ENCODE results near the gene MSRB1. TPM values are rescaled to one million over a fixed set of nuclear protein-coding genes. Genes with fewer than 3 reads are reported as not detected.
A peak's percentile ranks its signal among the peaks of the same experiment; 100 is the strongest.
"Not testable (repeated sequence)": the region's sequence is repeated elsewhere in the genome, so short reads cannot be mapped to it uniquely, and the experiment has no call there.

MSRB1 gene
- polyA plus RNA-seq, 1 donor from 2014 or later, result 6.0 TPM

DNA sequence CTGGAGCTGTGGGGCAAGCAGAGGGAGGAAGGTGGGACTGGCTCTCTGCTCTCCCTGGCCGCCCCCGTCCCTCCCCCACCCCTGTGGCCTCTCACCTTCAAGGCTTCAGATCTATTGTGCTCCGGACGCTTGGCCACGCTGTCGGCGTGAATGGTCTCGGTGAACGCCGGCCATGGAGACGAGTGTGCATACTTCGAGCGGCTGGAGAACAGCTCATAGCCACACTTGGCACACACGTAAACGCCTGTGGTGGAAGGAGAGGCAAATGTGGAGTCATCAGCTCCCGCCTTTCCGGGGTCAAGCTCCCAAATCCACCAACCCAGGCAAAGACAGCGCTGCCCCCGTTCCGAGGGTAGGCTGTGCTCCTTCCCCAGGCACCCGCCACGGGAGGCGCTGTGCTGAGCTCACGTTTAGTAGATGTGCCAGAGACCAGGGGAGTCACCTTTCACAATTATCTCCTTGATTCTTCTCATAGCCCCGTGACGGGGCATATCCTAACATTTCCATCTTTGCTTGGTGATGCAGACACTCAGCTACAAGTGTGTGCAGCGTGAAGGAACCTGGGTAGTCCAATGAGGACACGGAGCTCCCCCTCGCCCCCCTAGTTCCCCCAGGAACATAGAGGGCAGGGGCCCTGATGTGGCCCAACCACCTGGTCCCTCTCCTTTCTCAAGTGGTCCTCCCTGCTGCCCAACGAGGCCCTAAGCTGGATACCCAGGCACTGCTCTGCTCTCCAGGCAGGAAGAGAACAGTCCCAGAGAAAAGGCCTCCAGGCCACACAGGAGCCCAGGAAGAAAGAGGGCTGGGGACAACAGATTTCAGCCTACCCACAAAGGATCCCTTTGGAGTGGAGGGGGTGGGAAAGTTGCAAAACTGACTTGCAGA lies 1.6 kb downstream of the MSRB1 start:
- Histone ChIP-seq H3K4me2 (ENCODE audit: low read length) (no peak overlapping the region), H3K27me3 (ENCODE audit: insufficient read depth, low read depth, low read length) (no peaks in the 10 kb centered on the region), H3K4me3 (ENCODE audit: low read length) (peak overlapping the region; percentile 86), H3F3A (ENCODE audit: insufficient read depth, low read length, poor library complexity, severe bottlenecking) (no peaks in the 10 kb centered on the region), H2AFZ (ENCODE audit: low read depth, low read length) (no peak overlapping the region), H3K9me3 (ENCODE audit: low read length) (no peaks in the 10 kb centered on the region), H4K20me1 (ENCODE audit: insufficient read depth) (no peaks in the 10 kb centered on the region), H3K27ac (ENCODE audit: low read length) (no peak overlapping the region), H3K9ac (ENCODE audit: low read length) (no peak overlapping the region), H3K79me2 (replicated peaks; ENCODE audit: insufficient read depth, low read length) (no peaks in the 10 kb centered on the region), H3K36me3 (ENCODE audit: insufficient read depth, low read length) (no peaks in the 10 kb centered on the region), H3K9me2 (ENCODE audit: insufficient read depth, low read length) (no peaks in the 10 kb centered on the region)
- no peak for TF ChIP-seq SMC3 (conservative IDR thresholded peaks at IDR 0.05; ENCODE audit: poor library complexity)

DNA sequence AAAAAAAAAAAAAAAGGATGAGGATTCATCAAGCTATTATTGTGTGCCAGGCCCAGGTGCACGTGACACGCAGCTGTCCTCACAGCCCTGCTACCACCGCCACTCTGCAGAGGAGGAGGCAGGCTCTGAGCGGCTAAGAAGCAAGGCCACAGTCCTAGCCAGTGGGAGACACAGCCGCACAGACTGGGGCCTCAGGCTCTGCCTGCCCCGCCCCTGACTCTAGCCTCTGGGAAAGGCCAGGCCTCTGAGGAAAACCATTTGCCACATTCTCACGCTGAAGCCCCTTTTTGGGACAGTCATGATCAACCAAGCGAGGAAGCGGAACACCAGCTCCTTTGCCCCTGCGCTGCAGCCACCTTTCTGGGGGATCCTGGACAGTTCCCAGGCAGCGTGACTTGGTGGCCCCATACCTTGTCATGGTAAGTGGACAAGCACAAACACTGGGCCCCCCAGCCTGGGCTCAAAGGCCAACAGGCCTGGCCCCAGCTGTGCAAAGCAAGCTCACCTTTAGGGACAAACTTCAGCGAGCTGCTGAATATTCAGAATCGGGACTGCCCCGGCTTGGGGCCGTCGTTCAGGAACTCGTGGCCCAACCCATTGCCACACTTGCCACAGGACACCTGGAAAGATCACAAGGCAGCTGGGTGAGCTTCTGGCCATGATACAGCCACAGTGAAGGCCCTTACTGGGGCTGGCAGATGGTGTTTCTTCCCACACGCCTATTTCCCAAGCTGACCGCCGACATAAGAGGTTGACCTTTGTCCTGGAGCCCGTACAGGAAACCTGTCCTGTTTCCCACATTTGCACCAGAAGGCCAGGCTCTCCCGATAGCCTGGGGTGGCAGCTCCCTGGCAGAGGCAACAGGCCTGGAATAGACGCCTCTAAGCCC lies 2.5 kb downstream of the MSRB1 start:
- no peaks in the 10 kb centered on the region for H3K9me2 ChIP-seq (ENCODE audit: insufficient read depth, low read length)
- no peak overlapping the region for H2AFZ ChIP-seq (ENCODE audit: low read depth, low read length)
- no peak overlapping the region for H3K27ac ChIP-seq (ENCODE audit: low read length)
- H3K27me3 ChIP-seq (ENCODE audit: insufficient read depth, low read depth, low read length), result no peaks in the 10 kb centered on the region
- TF ChIP-seq, protein P1, sequence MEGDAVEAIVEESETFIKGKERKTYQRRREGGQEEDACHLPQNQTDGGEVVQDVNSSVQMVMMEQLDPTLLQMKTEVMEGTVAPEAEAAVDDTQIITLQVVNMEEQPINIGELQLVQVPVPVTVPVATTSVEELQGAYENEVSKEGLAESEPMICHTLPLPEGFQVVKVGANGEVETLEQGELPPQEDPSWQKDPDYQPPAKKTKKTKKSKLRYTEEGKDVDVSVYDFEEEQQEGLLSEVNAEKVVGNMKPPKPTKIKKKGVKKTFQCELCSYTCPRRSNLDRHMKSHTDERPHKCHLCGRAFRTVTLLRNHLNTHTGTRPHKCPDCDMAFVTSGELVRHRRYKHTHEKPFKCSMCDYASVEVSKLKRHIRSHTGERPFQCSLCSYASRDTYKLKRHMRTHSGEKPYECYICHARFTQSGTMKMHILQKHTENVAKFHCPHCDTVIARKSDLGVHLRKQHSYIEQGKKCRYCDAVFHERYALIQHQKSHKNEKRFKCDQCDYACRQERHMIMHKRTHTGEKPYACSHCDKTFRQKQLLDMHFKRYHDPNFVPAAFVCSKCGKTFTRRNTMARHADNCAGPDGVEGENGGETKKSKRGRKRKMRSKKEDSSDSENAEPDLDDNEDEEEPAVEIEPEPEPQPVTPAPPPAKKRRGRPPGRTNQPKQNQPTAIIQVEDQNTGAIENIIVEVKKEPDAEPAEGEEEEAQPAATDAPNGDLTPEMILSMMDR (IDR thresholded peaks at IDR 0.05; ENCODE audit: poor library complexity, severe bottlenecking), result no peak
- TF ChIP-seq TAF1 (IDR thresholded peaks at IDR 0.05; ENCODE audit: low read depth), result no peak
- no peaks in the 10 kb centered on the region for H3K36me3 ChIP-seq (ENCODE audit: insufficient read depth, low read length)
- no peaks in the 10 kb centered on the region for H3K9me3 ChIP-seq (ENCODE audit: low read length)
- no peak overlapping the region for H3K4me3 ChIP-seq (ENCODE audit: low read length)
- H3K79me2 ChIP-seq (replicated peaks; ENCODE audit: insufficient read depth, low read length), result no peaks in the 10 kb centered on the region
- H3F3A ChIP-seq (ENCODE audit: insufficient read depth, low read length, poor library complexity, severe bottlenecking), result no peaks in the 10 kb centered on the region
- H3K4me2 ChIP-seq (ENCODE audit: low read length), result no peak overlapping the region
- H4K20me1 ChIP-seq (ENCODE audit: insufficient read depth), result no peaks in the 10 kb centered on the region
- no peak overlapping the region for H3K9ac ChIP-seq (ENCODE audit: low read length)

DNA sequence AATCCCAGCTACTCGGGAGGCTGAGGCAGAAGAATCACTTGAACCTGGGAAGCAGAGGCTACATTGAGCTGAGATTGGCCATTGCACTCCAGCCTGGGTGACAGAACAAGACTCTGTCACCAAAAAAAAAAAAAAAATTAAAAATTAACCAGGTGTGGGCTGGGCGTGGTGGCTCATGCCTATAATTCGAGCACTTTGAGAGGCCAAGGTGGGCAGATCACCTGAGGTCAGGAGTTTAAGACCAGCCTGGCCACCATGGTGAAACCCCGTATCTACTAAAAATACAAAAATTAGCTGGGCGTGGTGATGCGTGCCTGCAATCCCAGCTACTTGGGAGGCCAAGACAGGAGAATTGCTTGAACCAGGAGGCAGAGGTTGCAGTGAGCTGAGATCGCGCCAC lies 3.2 kb downstream of the MSRB1 start:
- H3F3A ChIP-seq (ENCODE audit: insufficient read depth, low read length, poor library complexity, severe bottlenecking); H3K4me2 ChIP-seq (ENCODE audit: low read length); H3K9me2 ChIP-seq (ENCODE audit: insufficient read depth, low read length); H3K79me2 ChIP-seq (replicated peaks; ENCODE audit: insufficient read depth, low read length); H3K9me3 ChIP-seq (ENCODE audit: low read length); H3K27ac ChIP-seq (ENCODE audit: low read length); H3K9ac ChIP-seq (ENCODE audit: low read length); H3K27me3 ChIP-seq (ENCODE audit: insufficient read depth, low read depth, low read length); H3K4me3 ChIP-seq (ENCODE audit: low read length); H4K20me1 ChIP-seq (ENCODE audit: insufficient read depth); H3K36me3 ChIP-seq (ENCODE audit: insufficient read depth, low read length); H2AFZ ChIP-seq (ENCODE audit: low read depth, low read length): not testable (repeated sequence)

DNA sequence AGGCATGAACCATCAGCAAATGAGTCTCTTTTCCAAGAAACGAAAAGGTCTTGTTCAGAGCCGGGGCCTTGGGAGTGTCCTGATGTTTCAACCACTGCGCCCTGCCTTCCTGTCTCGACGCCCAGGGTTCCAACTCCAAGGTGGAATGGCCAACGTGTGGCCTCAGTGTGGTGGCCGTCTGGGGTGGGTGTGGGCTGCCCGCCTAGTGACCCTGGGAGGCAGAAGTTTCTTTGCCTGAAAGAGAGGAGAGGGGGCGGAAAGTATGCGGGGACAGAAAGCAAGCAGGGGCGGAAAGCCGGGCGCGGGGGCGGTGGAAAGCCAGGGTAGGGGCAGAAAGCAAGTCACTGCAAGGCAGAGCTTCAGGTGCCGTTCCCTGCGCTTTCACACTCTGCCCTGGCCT lies 4.1 kb downstream of the MSRB1 start:
- H3K4me3 ChIP-seq (ENCODE audit: low read length), result no peak overlapping the region
- H3K4me2 ChIP-seq (ENCODE audit: low read length), result no peak overlapping the region
- no peaks in the 10 kb centered on the region for H3K36me3 ChIP-seq (ENCODE audit: insufficient read depth, low read length)
- no peak overlapping the region for H2AFZ ChIP-seq (ENCODE audit: low read depth, low read length)
- no peaks in the 10 kb centered on the region for H3K9me3 ChIP-seq (ENCODE audit: low read length)
- H3K27me3 ChIP-seq (ENCODE audit: insufficient read depth, low read depth, low read length), result no peaks in the 10 kb centered on the region
- H3K9ac ChIP-seq (ENCODE audit: low read length), result no peak overlapping the region
- TF ChIP-seq, protein P1 (IDR thresholded peaks at IDR 0.05; ENCODE audit: poor library complexity, severe bottlenecking), result no peak
- TF ChIP-seq SMC3 (conservative IDR thresholded peaks at IDR 0.05; ENCODE audit: poor library complexity) (no peak), TAF1 (IDR thresholded peaks at IDR 0.05; ENCODE audit: low read depth) (no peak), POLR2AphosphoS5 (IDR thresholded peaks at IDR 0.05) (no peak)
- H3K27ac ChIP-seq (ENCODE audit: low read length), result no peak overlapping the region
- no peaks in the 10 kb centered on the region for H3F3A ChIP-seq (ENCODE audit: insufficient read depth, low read length, poor library complexity, severe bottlenecking)
- H3K79me2 ChIP-seq (replicated peaks; ENCODE audit: insufficient read depth, low read length), result no peaks in the 10 kb centered on the region
- H3K9me2 ChIP-seq (ENCODE audit: insufficient read depth, low read length), result no peaks in the 10 kb centered on the region
- no peaks in the 10 kb centered on the region for H4K20me1 ChIP-seq (ENCODE audit: insufficient read depth)

Data from neural cell (in vitro differentiated cells).